H9 (cell line): ENCODE measurements around the gene DGCR2. TPM values are rescaled to one million over a fixed set of nuclear protein-coding genes. Genes with fewer than 3 reads are reported as not detected.

Experiments used
- DNase-seq: peaks from one replicate; pipeline ENCODE4 v3.0.0-alpha.2; 2017
- H2AFZ ChIP-seq: one replicate; pipeline ENCODE4 v1.6.1; 2013; ENCODE audit warnings: mild to moderate bottlenecking, low read length, control low read depth, moderate library complexity
- H2AK5ac ChIP-seq: 2 replicates; pipeline ENCODE4 v1.6.1; 2013; ENCODE audit warnings: low read length, control low read depth, mixed read lengths; ENCODE audit not compliant: insufficient read length
- H2BK120ac ChIP-seq: one replicate; pipeline ENCODE4 v1.6.1; 2013; ENCODE audit warnings: low read depth, mild to moderate bottlenecking, low read length, control low read depth, inconsistent platforms; ENCODE audit not compliant: poor library complexity, severe bottlenecking
- H2BK12ac ChIP-seq: 2 replicates; pipeline ENCODE4 v1.6.1; 2013; ENCODE audit warnings: low read length, control low read depth, mixed read lengths, low read depth; ENCODE audit not compliant: insufficient read length
- H2BK15ac ChIP-seq: 2 replicates; pipeline ENCODE4 v1.6.1; 2013; ENCODE audit warnings: low read depth, low read length, control low read depth
- H2BK20ac ChIP-seq: one replicate; pipeline ENCODE4 v1.6.1; 2013; ENCODE audit warnings: low read depth, mild to moderate bottlenecking, low read length, control low read depth, inconsistent platforms; ENCODE audit not compliant: poor library complexity, severe bottlenecking
- H2BK5ac ChIP-seq: 2 replicates; pipeline ENCODE4 v1.6.1; 2013; ENCODE audit warnings: low read length, control low read depth, mixed read lengths; ENCODE audit not compliant: insufficient read length
- H3K14ac ChIP-seq: 2 replicates; pipeline ENCODE4 v1.6.1; 2013; ENCODE audit warnings: low read length, control low read depth; ENCODE audit not compliant: insufficient read depth
- H3K18ac ChIP-seq: 2 replicates; pipeline ENCODE4 v1.6.1; 2013; ENCODE audit warnings: low read depth, mild to moderate bottlenecking, mixed read lengths, low read length, control low read depth; ENCODE audit not compliant: insufficient read length
- H3K23ac ChIP-seq: 2 replicates; pipeline ENCODE4 v1.6.1; 2013; ENCODE audit warnings: low read length, control low read depth, mixed read lengths, low read depth; ENCODE audit not compliant: insufficient read length
- H3K23me2 ChIP-seq: 2 replicates; pipeline ENCODE4 v1.6.1; 2013; ENCODE audit warnings: low read depth, mild to moderate bottlenecking, mixed read lengths, low read length, control low read depth; ENCODE audit not compliant: insufficient read length, poor library complexity, severe bottlenecking
- H3K27ac ChIP-seq: 2 replicates; pipeline ENCODE4 v1.5.1; 2013; ENCODE audit warnings: low read length, control low read depth, mixed read lengths, low read depth; ENCODE audit not compliant: insufficient read length
- H3K27me3 ChIP-seq: 2 replicates; pipeline ENCODE4 v1.6.1; 2013; ENCODE audit warnings: low read length, control low read depth, inconsistent platforms; ENCODE audit not compliant: insufficient read depth
- H3K4ac ChIP-seq: 2 replicates; pipeline ENCODE4 v1.6.1; 2013; ENCODE audit warnings: low read depth, mild to moderate bottlenecking, control low read depth, inconsistent platforms, low read length, moderate library complexity
- H3K4me1 ChIP-seq: 2 replicates; pipeline ENCODE4 v1.6.1; 2013; ENCODE audit warnings: low read length, control low read depth, inconsistent platforms; ENCODE audit not compliant: insufficient read depth
- H3K4me2 ChIP-seq: 2 replicates; pipeline ENCODE4 v1.6.1; 2013; ENCODE audit warnings: low read length, control low read depth, mixed read lengths; ENCODE audit not compliant: insufficient read length, insufficient read depth
- H3K56ac ChIP-seq: 2 replicates; pipeline ENCODE4 v1.6.1; 2013; ENCODE audit warnings: low read depth, mild to moderate bottlenecking, mixed read lengths, low read length, control low read depth; ENCODE audit not compliant: insufficient read length
- H3K79me1 ChIP-seq: 2 replicates; pipeline ENCODE4 v1.6.1; 2013; ENCODE audit warnings: low read depth, mild to moderate bottlenecking, moderate library complexity, low read length, control low read depth, inconsistent platforms; ENCODE audit not compliant: insufficient read depth, poor library complexity, severe bottlenecking
- H3K79me2 ChIP-seq: 2 replicates; pipeline ENCODE4 v1.6.1; 2013; ENCODE audit warnings: low read length, control low read depth, inconsistent platforms; ENCODE audit not compliant: insufficient read depth
- H3K9ac ChIP-seq: 2 replicates; pipeline ENCODE4 v1.6.1; 2013; ENCODE audit warnings: low read length, control low read depth, mixed read lengths; ENCODE audit not compliant: insufficient read length; ENCODE audit errors: extremely low read depth
- H3K9me3 ChIP-seq: one replicate; pipeline ENCODE4 v1.6.1; 2013; ENCODE audit warnings: low read depth, low read length, inconsistent platforms; ENCODE audit not compliant: control insufficient read depth
- H3T11ph ChIP-seq: one replicate; pipeline ENCODE4 v1.6.1; 2013; ENCODE audit warnings: mild to moderate bottlenecking, low read length, control low read depth, inconsistent platforms
- H4K20me1 ChIP-seq: one replicate; pipeline ENCODE4 v1.6.1; 2013; ENCODE audit not compliant: control insufficient read depth, insufficient read length, insufficient read depth
- H4K5ac ChIP-seq: 2 replicates; pipeline ENCODE4 v1.6.1; 2013; ENCODE audit warnings: low read depth, mild to moderate bottlenecking, mixed read lengths, low read length, control low read depth; ENCODE audit not compliant: insufficient read length
- H4K8ac ChIP-seq: replicated peaks from 2 replicates; pipeline ENCODE4 v1.6.1; 2013; ENCODE audit warnings: low read length, control low read depth, mixed read lengths, low read depth; ENCODE audit not compliant: insufficient read length
- H4K91ac ChIP-seq: 2 replicates; pipeline ENCODE4 v1.6.1; 2013; ENCODE audit warnings: low read depth, mild to moderate bottlenecking, moderate library complexity, mixed read lengths, low read length, control low read depth; ENCODE audit not compliant: insufficient read length
- H3K27ac Mint-ChIP-seq, 3 experiments: 2 replicates in 2 of 3; 3 replicates in 1 of 3; pipeline ENCODE4 v1.8.0; 2020 to 2021; ENCODE audit warnings: mixed read lengths in 3 of 3, mild to moderate bottlenecking in 1 of 3, moderate library complexity in 1 of 3
- H3K27me3 Mint-ChIP-seq: 2 replicates; pipeline ENCODE4 v1.8.0; 2021; ENCODE audit warnings: low read depth, mild to moderate bottlenecking, moderate library complexity, mixed read lengths
- H3K36me3 Mint-ChIP-seq, 3 experiments: 2 replicates in 2 of 3; 3 replicates in 1 of 3; pipeline ENCODE4 v1.8.0; 2020 to 2021; ENCODE audit warnings: low read depth in 3 of 3, mixed read lengths in 3 of 3; ENCODE audit not compliant: insufficient read depth in 1 of 3
- H3K4me1 Mint-ChIP-seq, 2 experiments: 2 replicates each; pipeline ENCODE4 v1.8.0; 2020; ENCODE audit warnings: mixed read lengths in 2 of 2
- H3K4me3 Mint-ChIP-seq, 2 experiments: 2 replicates in 1 of 2; 3 replicates in 1 of 2; pipeline ENCODE4 v1.8.0; 2020 to 2021; ENCODE audit warnings: mild to moderate bottlenecking in 2 of 2, mixed read lengths in 2 of 2, moderate library complexity in 1 of 2
- H3K9me3 Mint-ChIP-seq, 2 experiments: 2 replicates in 1 of 2; 3 replicates in 1 of 2; pipeline ENCODE4 v1.8.0; 2020; ENCODE audit warnings: mild to moderate bottlenecking in 2 of 2, mixed read lengths in 2 of 2, moderate library complexity in 1 of 2
- CTCF ChIP-seq: fragments of 200-600 bp; sonication (generic); conservative IDR thresholded peaks from 3 replicates; pipeline ENCODE4 v1.8.0; 2021; ENCODE audit warnings: antibody characterized with exemption, mild to moderate bottlenecking
- WGBS: extraction: QIAGEN DNeasy Blood & Tissue Kit; methylation state at CpG from one replicate; pipeline ENCODE4 v1.1.7; 2013; ENCODE audit warnings: missing lambda C conversion rate, low lambda C conversion rate, mixed read lengths; ENCODE audit not compliant: insufficient read length; ENCODE audit errors: extremely low coverage; 5-methylcytosine and 5-hydroxymethylcytosine counted together
- total RNA-seq: library from RNA; stranded (reverse); gene quantifications from 2 replicates; pipeline ENCODE4 v1.2.1, GENCODE V29; 2021

The DGCR2 gene
- total RNA-seq, 1 experiment from 2014 or later, result 47.2 TPM

GRCh38 chr22:19143212-19143611, 21.0 kb upstream of the DGCR2 start:
- Mint-ChIP-seq H3K9me3 (no peaks in the 10 kb centered on the region; a peak in 1 of 5 replicates), H3K36me3 (peaks cover 12 to 44% (median 36%) of the 10 kb centered on the region in 3 experiments; a peak in 6 of 7 replicates), H3K4me1 (peaks cover 14 to 24% of the 10 kb centered on the region in 2 experiments), H3K27ac (no peak overlapping the region), H3K4me3 (peak overlapping the region; percentile 97 to 99), H3K27me3 (peaks cover 24% of the 10 kb centered on the region)
- peaks cover 11% of the 10 kb centered on the region for H3K27me3 ChIP-seq
- H3K14ac ChIP-seq, result no peak overlapping the region
- no peak overlapping the region for H2BK12ac ChIP-seq
- no peak for TF ChIP-seq CTCF
- H3K23ac ChIP-seq, result no peak overlapping the region
- no peaks in the 10 kb centered on the region for H3K4me1 ChIP-seq
- H3K9ac ChIP-seq, result no peak overlapping the region
- H4K91ac ChIP-seq, result no peak overlapping the region
- no CpG with 5 or more reads among the region's 5 CpGs for WGBS
- H3K4ac ChIP-seq, result no peak overlapping the region
- no peak overlapping the region for H4K8ac ChIP-seq
- no peak overlapping the region for H2BK15ac ChIP-seq
- H2BK5ac ChIP-seq, result no peak overlapping the region
- H3K9me3 ChIP-seq, result no peaks in the 10 kb centered on the region
- no peak overlapping the region for H3K27ac ChIP-seq
- no peak overlapping the region for H4K5ac ChIP-seq
- no peaks in the 10 kb centered on the region for H3K79me1 ChIP-seq
- H3T11ph ChIP-seq, result no peak overlapping the region
- H3K18ac ChIP-seq, result no peak overlapping the region
- H3K4me2 ChIP-seq, result no peak overlapping the region
- peaks cover 3% of the 10 kb centered on the region; the same call in 1 of the 2 replicates for H3K79me2 ChIP-seq
- no peak overlapping the region for H2BK120ac ChIP-seq
- H3K23me2 ChIP-seq, result peaks cover 6% of the 10 kb centered on the region
- H2BK20ac ChIP-seq, result no peak overlapping the region
- no peak for DNase-seq
- H2AFZ ChIP-seq, result no peak overlapping the region
- H4K20me1 ChIP-seq, result no peaks in the 10 kb centered on the region
- no peak overlapping the region for H2AK5ac ChIP-seq
- no peak overlapping the region for H3K56ac ChIP-seq
